ENCODE measurements around the gene SYVN1. TPM values are rescaled to one million over a fixed set of nuclear protein-coding genes. Genes with fewer than 3 reads are reported as not detected.
A peak's percentile ranks its signal among the peaks of the same experiment; 100 is the strongest.

SYVN1 gene
- polyA plus RNA-seq, 3 donors = 3.5 to 81.6 (median 6.4) TPM

DNA sequence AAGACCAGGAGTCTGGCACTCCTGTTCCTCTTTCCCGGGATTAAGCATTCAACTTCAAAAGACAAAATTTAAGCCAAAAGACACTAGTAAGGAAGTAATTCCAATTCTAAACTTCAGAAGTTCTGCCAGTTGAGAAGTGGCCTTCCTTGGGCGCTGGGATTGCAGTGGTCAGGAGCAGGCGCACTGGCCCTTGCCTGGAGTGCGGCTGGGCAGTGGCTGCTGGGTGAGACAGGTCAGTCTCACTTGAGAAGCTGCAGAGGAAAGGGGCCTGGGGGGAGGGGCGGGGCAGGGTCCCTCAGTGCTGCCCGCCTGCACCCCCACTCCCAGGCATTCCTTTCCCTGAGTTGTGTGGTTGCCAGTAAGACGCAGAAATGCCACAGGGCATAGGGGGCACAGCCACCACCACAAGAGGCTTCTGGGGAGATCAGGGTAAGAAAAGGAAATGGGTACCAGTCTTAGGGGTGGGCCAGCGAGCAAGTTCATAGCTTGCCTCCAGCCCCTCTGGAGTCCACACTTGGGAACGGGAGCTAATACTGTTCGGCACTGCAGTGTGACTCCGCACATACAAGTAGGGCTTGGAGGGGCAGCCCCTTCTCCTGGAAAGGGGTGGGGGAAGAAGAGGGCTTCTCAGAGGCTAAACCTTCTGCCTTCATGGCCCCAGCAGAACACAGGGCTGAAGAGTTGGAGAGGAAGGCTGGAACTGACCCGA lies 6.7 kb downstream of the SYVN1 start:
- H3K4me1 Mint-ChIP-seq = peaks cover 8% of the 10 kb centered on the region
- Histone ChIP-seq H3K4me1 (ENCODE audit: control insufficient read depth in 1 of 2, insufficient read depth in 2 of 2, low read length in 2 of 2) (peaks cover 12 to 14% of the 10 kb centered on the region in 2 donors), H3K36me3 (replicated peaks in 1 of 2; ENCODE audit: control insufficient read depth in 1 of 2, insufficient read depth in 2 of 2, low read length in 2 of 2) (peaks cover 76 to 84% of the 10 kb centered on the region in 2 donors), H3K79me2 (ENCODE audit: insufficient read depth, low read length) (peaks cover 43% of the 10 kb centered on the region), H3K4me2 (replicated peaks; ENCODE audit: extremely low read depth, low read length, poor library complexity, severe bottlenecking) (no peak overlapping the region), H3K4me3 (replicated peaks in 1 of 3; ENCODE audit: low read depth in 2 of 3, low read length in 3 of 3) (no peak overlapping the region), H3K27ac (ENCODE audit: low read depth in 1 of 2, low read length in 2 of 2) (no peak overlapping the region), H3K9me3 (replicated peaks in 1 of 2; ENCODE audit: control insufficient read depth in 1 of 2, insufficient read depth in 1 of 2, low read length in 2 of 2) (no peaks in the 10 kb centered on the region), H3K27me3 (ENCODE audit: control insufficient read depth in 2 of 2, insufficient read depth in 2 of 2, low read length in 2 of 2) (no peaks in the 10 kb centered on the region), H4K20me1 (ENCODE audit: insufficient read depth, low read length) (peaks cover 47% of the 10 kb centered on the region), H2AFZ (ENCODE audit: insufficient read depth, low read depth, low read length, poor library complexity, severe bottlenecking) (no peak overlapping the region), H3K9ac (ENCODE audit: insufficient read depth, low read length, poor library complexity, severe bottlenecking) (no peak overlapping the region)
- no peaks in the 10 kb centered on the region for H3K9me3 Mint-ChIP-seq
- H3K36me3 Mint-ChIP-seq = peaks cover 67 to 86% of the 10 kb centered on the region in 2 donors
- H3K27me3 Mint-ChIP-seq (ENCODE audit: low read depth in 3 of 3) = peaks cover 0 to 2% (median 0%) of the 10 kb centered on the region in 3 donors
- H3K4me3 Mint-ChIP-seq = no peak overlapping the region
- peak overlapping the region in 2 of 7 donors; percentile 37 for H3K27ac Mint-ChIP-seq
- intact Hi-C loops (cut with micrococcal nuclease) = no loop called here
- no peak for DNase-seq
- 96% methylated on average over 6 of the region's 12 CpGs for WGBS (ENCODE audit: insufficient coverage)
- TF ChIP-seq, protein P1, sequence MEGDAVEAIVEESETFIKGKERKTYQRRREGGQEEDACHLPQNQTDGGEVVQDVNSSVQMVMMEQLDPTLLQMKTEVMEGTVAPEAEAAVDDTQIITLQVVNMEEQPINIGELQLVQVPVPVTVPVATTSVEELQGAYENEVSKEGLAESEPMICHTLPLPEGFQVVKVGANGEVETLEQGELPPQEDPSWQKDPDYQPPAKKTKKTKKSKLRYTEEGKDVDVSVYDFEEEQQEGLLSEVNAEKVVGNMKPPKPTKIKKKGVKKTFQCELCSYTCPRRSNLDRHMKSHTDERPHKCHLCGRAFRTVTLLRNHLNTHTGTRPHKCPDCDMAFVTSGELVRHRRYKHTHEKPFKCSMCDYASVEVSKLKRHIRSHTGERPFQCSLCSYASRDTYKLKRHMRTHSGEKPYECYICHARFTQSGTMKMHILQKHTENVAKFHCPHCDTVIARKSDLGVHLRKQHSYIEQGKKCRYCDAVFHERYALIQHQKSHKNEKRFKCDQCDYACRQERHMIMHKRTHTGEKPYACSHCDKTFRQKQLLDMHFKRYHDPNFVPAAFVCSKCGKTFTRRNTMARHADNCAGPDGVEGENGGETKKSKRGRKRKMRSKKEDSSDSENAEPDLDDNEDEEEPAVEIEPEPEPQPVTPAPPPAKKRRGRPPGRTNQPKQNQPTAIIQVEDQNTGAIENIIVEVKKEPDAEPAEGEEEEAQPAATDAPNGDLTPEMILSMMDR (IDR thresholded peaks at IDR 0.05) = no peak

DNA sequence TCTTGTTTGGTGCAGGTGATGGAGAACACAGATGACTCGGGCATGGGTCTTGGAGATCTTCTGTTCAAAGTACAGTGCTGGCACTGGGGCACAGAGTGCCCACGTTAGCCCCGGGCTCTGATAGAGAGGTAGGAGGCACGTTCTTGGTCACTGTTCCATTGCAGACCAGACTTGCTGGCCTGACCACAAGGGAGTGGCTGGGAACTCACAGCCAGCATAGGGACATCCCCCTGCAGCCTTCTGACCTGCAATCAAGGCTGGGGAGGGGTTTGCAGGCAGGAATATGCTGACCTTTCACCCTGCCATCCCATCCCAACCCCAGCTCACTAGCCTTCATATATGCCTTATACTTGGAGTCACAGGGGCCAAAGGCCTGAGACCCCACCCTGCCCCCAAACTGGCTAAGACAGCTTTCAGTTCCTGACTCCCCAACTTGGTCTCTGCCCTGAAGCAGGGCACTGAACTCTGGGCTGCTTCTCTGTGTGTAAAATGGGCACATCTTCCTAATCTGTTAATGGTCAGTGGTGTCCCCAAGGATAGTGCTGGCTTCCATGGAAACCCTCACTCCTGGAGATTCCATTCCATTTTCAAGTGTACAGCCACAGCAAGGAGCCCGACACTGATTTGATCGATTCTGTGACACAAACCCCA lies 7.6 kb downstream of the SYVN1 start:
- H3K27ac ChIP-seq (ENCODE audit: low read depth in 1 of 2, low read length in 2 of 2) = no peak overlapping the region
- H3K27me3 Mint-ChIP-seq (ENCODE audit: low read depth in 3 of 3) = peaks cover 0 to 2% (median 0%) of the 10 kb centered on the region in 3 donors
- TF ChIP-seq, protein P1 (IDR thresholded peaks at IDR 0.05) = no peak
- H3K4me1 ChIP-seq (ENCODE audit: control insufficient read depth in 1 of 2, insufficient read depth in 2 of 2, low read length in 2 of 2) = peaks cover 8 to 10% of the 10 kb centered on the region in 2 donors
- H3K36me3 Mint-ChIP-seq = peaks cover 62 to 77% of the 10 kb centered on the region in 2 donors
- no peak overlapping the region for H3K4me3 ChIP-seq (replicated peaks in 1 of 3; ENCODE audit: low read depth in 2 of 3, low read length in 3 of 3)
- H3K79me2 ChIP-seq (ENCODE audit: insufficient read depth, low read length) = peaks cover 42% of the 10 kb centered on the region
- H3K9ac ChIP-seq (ENCODE audit: insufficient read depth, low read length, poor library complexity, severe bottlenecking) = no peak overlapping the region
- H3K36me3 ChIP-seq (replicated peaks in 1 of 2; ENCODE audit: control insufficient read depth in 1 of 2, insufficient read depth in 2 of 2, low read length in 2 of 2) = peaks cover 70 to 75% of the 10 kb centered on the region in 2 donors
- intact Hi-C loops (cut with micrococcal nuclease) = no loop called here
- peak overlapping the region in 2 of 7 donors; percentile 7 to 11 for H3K27ac Mint-ChIP-seq
- no peak overlapping the region for H3K4me2 ChIP-seq (replicated peaks; ENCODE audit: extremely low read depth, low read length, poor library complexity, severe bottlenecking)
- 95% methylated on average over 3 of the region's 6 CpGs for WGBS (ENCODE audit: insufficient coverage)
- no peak overlapping the region for H3K4me3 Mint-ChIP-seq
- peaks cover 38% of the 10 kb centered on the region for H4K20me1 ChIP-seq (ENCODE audit: insufficient read depth, low read length)
- no peak overlapping the region for H2AFZ ChIP-seq (ENCODE audit: insufficient read depth, low read depth, low read length, poor library complexity, severe bottlenecking)
- DNase-seq = no peak
- H3K9me3 ChIP-seq (replicated peaks in 1 of 2; ENCODE audit: control insufficient read depth in 1 of 2, insufficient read depth in 1 of 2, low read length in 2 of 2) = no peaks in the 10 kb centered on the region
- H3K4me1 Mint-ChIP-seq = no peaks in the 10 kb centered on the region
- H3K27me3 ChIP-seq (ENCODE audit: control insufficient read depth in 2 of 2, insufficient read depth in 2 of 2, low read length in 2 of 2) = no peaks in the 10 kb centered on the region
- H3K9me3 Mint-ChIP-seq = no peaks in the 10 kb centered on the region
